HL-60/S4 (cell line): ENCODE data around the gene NAT9.

Source experiments
- in situ Hi-C: fragments of 300-500 bp; cut with MboI; formaldehyde crosslinking; loops from 2 replicates; pipeline ENCODE4 v1.14.3; 2022; ENCODE audit warnings: low sequenced_read_pairs

NAT9 gene

GRCh38 chr17:74806334-74806733, 30.2 kb upstream of the NAT9 start:
- in situ Hi-C loops, result no loop called here

- in situ Hi-C loops, result no loop called here
These were observed 29.4 kb upstream of the NAT9 start for GRCh38 chr17:74805591-74805991.

GRCh38 chr17:74804683-74805082, 28.5 kb upstream of the NAT9 start:
- in situ Hi-C loops, result no loop called here

GRCh38 chr17:74803971-74804370, 27.8 kb upstream of the NAT9 start:
- in situ Hi-C loops, result no loop called here

- in situ Hi-C loops, result no loop called here
These were observed 27.3 kb upstream of the NAT9 start for GRCh38 chr17:74803388-74803930.

- in situ Hi-C loops, result no loop called here
These were observed 25.8 kb upstream of the NAT9 start for GRCh38 chr17:74801896-74802295.

- in situ Hi-C loops, result no loop called here
These were observed 24.4 kb upstream of the NAT9 start for GRCh38 chr17:74800531-74800930.

GRCh38 chr17:74799097-74799496, 23.0 kb upstream of the NAT9 start:
- in situ Hi-C loops, result no loop called here

- in situ Hi-C loops, result no loop called here
These were observed 22.1 kb upstream of the NAT9 start for GRCh38 chr17:74798239-74798707.

- in situ Hi-C loops, result no loop called here
These were observed 21.7 kb upstream of the NAT9 start for GRCh38 chr17:74797824-74798223.

GRCh38 chr17:74796866-74797265, 20.7 kb upstream of the NAT9 start:
- in situ Hi-C loops, result no loop called here

- in situ Hi-C loops, result no loop called here
These were observed 20.1 kb upstream of the NAT9 start for GRCh38 chr17:74796211-74796610.

- in situ Hi-C loops, result no loop called here
These were observed 19.3 kb upstream of the NAT9 start for GRCh38 chr17:74795327-74796020.

- in situ Hi-C loops, result loop anchor here (5.0 kb wide), 1 partner anchor 70 kb away; no protein-coding TSS in a partner anchor
These were observed 16.5 kb upstream of the NAT9 start for GRCh38 chr17:74792586-74793105.

GRCh38 chr17:74790161-74791058, 14.3 kb upstream of the NAT9 start:
- in situ Hi-C loops, result loop anchor here (5.0 kb wide), 1 partner anchor 72 kb away; no protein-coding TSS in a partner anchor

- in situ Hi-C loops, result no loop called here
These were observed 10.4 kb upstream of the NAT9 start for GRCh38 chr17:74786431-74787055.

- in situ Hi-C loops, result no loop called here
These were observed 9.8 kb upstream of the NAT9 start for GRCh38 chr17:74785981-74786360.

GRCh38 chr17:74785096-74785980, 9.2 kb upstream of the NAT9 start:
- in situ Hi-C loops, result no loop called here

- in situ Hi-C loops, result no loop called here
These were observed 8.1 kb upstream of the NAT9 start for GRCh38 chr17:74784125-74784810.
